ENCODE results near the gene SERPIND1.

The SERPIND1 gene

DNA sequence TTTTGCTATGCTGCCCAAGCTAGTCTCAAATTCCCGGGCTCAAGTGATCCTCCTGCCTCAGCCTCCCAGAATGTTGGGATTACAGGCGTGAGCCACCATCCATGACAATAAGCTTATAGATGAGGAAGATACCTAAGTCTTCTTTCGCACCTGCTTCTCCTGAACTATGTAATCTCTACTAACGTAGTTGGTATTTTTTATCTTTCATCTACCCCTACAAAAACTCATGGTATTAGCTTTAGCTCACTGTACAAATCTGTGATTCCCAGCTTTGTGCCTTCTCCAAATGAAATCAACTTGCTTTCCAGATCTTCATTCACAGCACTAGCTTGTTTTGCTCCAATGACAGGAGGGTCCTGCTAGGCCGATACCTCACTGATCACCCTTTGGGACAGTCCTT, 48.3 kb downstream of the SERPIND1 start:
- TF ChIP-seq, protein P1, sequence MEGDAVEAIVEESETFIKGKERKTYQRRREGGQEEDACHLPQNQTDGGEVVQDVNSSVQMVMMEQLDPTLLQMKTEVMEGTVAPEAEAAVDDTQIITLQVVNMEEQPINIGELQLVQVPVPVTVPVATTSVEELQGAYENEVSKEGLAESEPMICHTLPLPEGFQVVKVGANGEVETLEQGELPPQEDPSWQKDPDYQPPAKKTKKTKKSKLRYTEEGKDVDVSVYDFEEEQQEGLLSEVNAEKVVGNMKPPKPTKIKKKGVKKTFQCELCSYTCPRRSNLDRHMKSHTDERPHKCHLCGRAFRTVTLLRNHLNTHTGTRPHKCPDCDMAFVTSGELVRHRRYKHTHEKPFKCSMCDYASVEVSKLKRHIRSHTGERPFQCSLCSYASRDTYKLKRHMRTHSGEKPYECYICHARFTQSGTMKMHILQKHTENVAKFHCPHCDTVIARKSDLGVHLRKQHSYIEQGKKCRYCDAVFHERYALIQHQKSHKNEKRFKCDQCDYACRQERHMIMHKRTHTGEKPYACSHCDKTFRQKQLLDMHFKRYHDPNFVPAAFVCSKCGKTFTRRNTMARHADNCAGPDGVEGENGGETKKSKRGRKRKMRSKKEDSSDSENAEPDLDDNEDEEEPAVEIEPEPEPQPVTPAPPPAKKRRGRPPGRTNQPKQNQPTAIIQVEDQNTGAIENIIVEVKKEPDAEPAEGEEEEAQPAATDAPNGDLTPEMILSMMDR (IDR thresholded peaks at IDR 0.05), result no peak

DNA sequence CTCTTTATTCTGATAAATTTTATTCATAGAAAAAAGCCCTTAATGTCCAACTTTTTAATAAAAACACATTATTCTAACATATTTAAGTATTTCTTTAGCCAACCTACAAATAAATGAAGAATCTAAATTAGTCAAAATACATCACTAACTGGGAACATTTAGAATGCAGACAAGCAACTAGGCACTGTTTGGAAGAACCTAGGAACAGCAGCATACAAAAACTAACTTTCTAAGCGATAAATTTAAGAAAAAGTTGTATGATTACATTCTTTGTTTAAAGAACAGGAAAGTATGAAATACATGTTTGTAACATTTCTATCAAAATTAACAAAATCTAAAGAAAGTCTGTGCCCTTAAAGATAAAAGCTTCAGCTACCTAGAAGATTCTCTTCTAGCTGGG, 49.4 kb downstream of the SERPIND1 start:
- TF ChIP-seq, protein P1 (IDR thresholded peaks at IDR 0.05), result no peak

DNA sequence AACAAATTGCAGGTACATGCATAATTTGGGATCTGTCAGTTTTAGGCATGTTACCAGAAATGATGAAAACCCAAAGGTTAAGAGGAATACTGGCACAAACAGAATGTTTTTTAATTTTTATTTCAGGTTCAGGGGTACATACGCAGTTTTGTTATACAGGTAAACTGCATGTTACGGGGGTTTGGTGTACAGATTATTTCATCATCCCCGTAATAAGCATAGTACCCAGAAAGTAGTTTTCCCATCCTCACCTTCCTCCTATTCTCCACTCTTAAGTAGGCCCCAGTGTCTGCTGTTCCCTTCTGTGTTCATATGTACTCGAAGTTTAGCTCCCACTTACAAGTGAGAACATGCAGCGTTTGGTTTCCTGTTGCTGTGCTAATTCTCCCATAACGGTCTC, 51.7 kb downstream of the SERPIND1 start:
- TF ChIP-seq, protein P1 (IDR thresholded peaks at IDR 0.05), result no peak

DNA sequence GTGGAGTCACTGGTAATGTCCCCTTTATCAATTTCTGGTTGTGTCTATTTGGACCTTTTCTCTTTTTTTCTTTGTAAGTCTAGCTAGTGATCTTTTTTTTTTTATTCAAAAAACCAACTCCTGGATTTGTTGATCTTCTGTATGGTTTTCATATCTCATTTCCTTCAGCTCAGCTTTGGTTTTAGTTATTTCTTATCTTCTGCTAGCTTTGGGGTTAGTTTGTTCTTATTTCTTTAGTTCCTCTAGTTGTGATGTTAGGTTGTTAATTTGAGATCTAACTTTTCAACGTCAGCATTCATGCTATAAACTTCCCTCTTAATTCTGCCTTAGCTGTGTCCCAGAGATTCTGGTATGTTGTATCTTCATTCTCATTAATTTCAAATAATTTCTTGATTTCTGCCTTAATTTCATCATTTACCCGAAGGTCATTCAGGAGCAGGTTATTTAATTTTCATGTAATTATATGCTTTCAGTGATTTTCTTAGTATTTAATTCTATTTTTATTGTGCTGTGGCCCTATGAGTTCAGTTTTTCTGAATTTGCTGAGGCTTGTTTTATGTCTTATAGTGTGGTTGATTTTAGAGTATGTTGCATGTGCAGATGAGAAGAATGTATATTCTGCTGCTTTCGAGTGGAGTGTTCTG, 55.7 kb downstream of the SERPIND1 start:
- TF ChIP-seq, protein P1 (IDR thresholded peaks at IDR 0.05), result no peak

DNA sequence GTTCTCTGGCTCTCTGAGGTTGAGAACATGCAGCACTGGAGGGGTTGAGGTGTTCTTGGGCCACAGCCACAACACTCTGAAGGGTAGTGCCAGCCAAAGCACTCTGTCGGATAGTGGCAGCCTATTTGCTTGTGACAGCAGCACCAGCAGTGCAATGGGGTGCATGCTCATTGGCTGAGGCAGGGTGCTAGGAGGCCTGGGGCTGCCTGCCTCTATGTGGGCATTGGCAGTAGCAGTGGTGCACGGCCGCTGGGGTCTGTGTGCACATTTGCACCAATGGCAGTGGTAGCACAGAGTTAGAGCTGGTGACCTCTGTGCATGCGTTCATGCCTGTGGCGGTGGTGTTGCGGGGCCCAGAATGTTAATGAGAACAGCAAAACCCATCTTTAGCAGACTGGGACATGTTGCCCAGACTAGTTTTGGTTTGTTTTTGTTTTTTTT, 59.3 kb downstream of the SERPIND1 start:
- TF ChIP-seq, protein P1 (IDR thresholded peaks at IDR 0.05), result no peak

DNA sequence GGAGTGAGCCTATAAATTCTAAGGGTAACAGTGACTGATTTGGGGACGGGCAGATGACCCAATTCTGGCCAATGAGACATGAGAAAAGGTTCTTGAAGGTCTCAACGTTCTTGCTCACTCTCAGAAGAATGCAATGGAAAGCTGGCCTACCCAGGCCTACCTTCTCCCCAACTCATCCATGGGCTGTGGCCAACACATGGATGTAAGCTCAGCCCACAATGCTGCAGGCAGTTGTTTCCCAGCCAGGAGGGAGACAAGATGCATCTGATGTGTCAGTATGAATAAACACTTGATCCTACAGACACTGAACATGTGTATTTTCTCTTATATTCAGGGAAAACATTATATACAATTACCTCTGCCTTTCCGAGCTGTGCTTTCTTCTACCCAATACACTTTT, 60.3 kb downstream of the SERPIND1 start:
- TF ChIP-seq, protein P1 (IDR thresholded peaks at IDR 0.05), result no peak

DNA sequence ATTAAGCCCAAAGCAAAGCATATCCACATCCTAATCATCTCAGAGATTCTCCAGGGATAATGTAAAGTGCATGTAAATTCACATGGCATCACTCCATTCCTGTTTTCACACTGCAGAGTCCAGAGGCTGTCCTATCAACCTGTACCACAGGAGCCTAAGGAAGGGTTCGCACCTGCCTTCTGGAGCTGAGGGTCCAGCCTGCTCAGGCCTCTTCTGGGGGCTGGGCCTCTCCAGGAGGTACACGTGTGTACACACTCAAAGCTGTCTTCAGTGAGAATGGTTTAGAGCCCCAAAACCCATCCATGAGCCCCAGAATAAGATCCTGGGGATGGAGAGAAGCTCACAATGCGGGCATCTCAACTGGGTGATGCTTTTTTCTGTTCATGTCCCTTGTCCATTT, 60.8 kb downstream of the SERPIND1 start:
- TF ChIP-seq, protein P1 (IDR thresholded peaks at IDR 0.05), result no peak
